ENCODE results near the gene TMEM107. TPM values are rescaled to one million over a fixed set of nuclear protein-coding genes. Genes with fewer than 3 reads are reported as not detected.

The TMEM107 gene
- total and polyA plus RNA-seq, 5 experiments from 2014 or later: 17.2 to 55.3 (median 36.4) TPM

- no peaks in the 10 kb centered on the region for H3K9me3 Mint-ChIP-seq
- ATAC-seq: peak; percentile 86 to 87
- POLR2A ChIA-PET: interaction anchor here (0.6 to 41.9 kb wide), 17 partner anchors 12 to 157 kb away, joined by 3 to 1171 read pairs (median 13); partner anchors contain the start of genes AURKB, BORCS6, CTC1 and HES7
- peaks cover 0 to 18% (median 7%) of the 10 kb centered on the region in 4 donors for H3K4me1 Mint-ChIP-seq
- DNase-seq: peak; percentile 87 to 99 (median 97)
- no peak overlapping the region for H3K27ac Mint-ChIP-seq
- H3K27me3 Mint-ChIP-seq: peaks cover 0 to 5% (median 0%) of the 10 kb centered on the region in 5 donors
- peaks cover 0 to 36% (median 15%) of the 10 kb centered on the region in 3 donors for H3K36me3 Mint-ChIP-seq
- no peak overlapping the region for H3K4me3 Mint-ChIP-seq
These were observed 37.4 kb downstream of the TMEM107 start for GRCh38 chr17:8138672-8139371.

DNA sequence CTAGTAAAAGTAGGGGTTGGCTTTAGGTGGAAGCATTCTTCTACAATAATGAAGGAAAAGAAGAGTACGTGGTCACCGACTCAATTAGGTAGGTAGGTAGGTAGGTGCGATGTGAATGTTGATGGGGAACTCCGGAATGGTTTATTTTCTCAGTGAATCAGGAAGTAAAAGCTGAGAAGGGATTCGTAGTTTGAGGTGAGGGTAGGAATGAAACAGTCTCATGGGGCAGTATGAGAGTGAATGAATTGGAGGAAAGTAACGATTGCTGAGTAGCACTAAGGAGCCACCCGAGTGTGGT lies 37.9 kb downstream of the TMEM107 start:
- peaks cover 0 to 31% (median 12%) of the 10 kb centered on the region in 3 donors for H3K36me3 Mint-ChIP-seq
- H3K4me1 Mint-ChIP-seq: peaks cover 0 to 13% (median 6%) of the 10 kb centered on the region in 4 donors
- DNase-seq (no peak), ATAC-seq (no peak)
- no peak overlapping the region for H3K27ac Mint-ChIP-seq
- H3K27me3 Mint-ChIP-seq: peaks cover 0 to 5% (median 0%) of the 10 kb centered on the region in 5 donors
- no peak overlapping the region for H3K4me3 Mint-ChIP-seq
- H3K9me3 Mint-ChIP-seq: no peaks in the 10 kb centered on the region
- POLR2A ChIA-PET: interaction anchor here (0.7 to 41.9 kb wide), 15 partner anchors 11 to 157 kb away, joined by 3 to 1171 read pairs (median 13); partner anchors contain the start of genes BORCS6, CTC1, HES7 and PER1

DNA sequence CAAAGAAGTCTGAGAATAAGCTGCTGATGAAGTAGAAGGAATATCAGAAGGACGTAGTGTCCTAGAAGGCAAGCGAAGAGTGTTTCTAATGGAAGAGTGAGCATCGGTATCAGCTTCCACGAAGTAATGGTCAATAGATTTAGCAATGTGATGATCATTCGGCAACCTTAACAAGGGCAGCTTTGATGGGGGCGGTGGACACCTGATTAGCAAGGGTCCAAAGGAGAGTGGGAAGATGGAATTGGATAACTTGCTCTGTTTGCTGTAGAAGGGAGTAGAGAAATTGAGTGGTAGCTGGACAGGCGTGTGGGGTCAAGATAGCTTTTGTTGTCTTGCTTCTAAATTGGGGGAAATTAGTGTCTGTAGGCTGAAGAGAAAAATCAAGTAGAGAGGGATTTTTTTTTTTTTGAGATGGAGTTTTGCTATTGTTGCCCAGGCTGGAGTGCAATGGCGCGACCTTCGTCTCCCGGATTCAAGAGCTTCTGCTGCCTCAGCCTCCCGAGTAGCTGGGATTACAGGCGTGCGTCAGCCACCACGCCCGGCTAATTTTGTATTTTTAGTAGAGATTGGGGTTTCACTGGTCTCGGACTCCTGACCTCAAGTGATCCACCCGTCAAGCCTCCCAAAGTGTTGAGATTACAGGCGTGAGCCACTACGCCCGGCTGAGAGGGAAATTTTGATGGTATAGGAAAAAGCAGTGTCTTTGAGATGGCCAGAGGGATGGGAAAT lies 38.4 kb downstream of the TMEM107 start:
- Mint-ChIP-seq H3K9me3 (no peaks in the 10 kb centered on the region), H3K4me1 (peaks cover 0 to 11% (median 6%) of the 10 kb centered on the region in 4 donors)

DNA sequence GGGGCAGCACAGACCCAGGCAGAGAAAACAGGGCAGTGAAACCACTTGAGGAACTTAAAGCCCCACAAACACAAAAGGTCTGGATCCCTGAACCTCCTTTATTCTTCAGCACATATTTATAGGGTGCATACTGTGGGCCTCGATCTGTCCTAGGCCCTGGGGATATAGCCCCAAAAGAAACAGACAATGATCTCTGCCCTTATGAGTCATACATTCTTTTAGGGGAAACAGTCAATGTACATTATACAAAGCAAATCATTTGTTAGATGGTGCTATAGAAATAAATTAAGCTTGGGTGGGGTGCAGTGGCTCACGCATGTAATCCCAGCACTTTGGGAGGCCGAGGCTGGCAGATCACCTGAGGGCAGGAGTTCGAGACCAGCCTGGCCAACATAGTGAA lies 42.2 kb downstream of the TMEM107 start:
- H3K9me3 Mint-ChIP-seq: no peaks in the 10 kb centered on the region
- H3K4me3 Mint-ChIP-seq: no peak overlapping the region
- H3K27ac Mint-ChIP-seq: no peak overlapping the region
- H3K36me3 Mint-ChIP-seq: no peaks in the 10 kb centered on the region
- peaks cover 0 to 5% (median 0%) of the 10 kb centered on the region in 5 donors for H3K27me3 Mint-ChIP-seq
- H3K4me1 Mint-ChIP-seq: no peaks in the 10 kb centered on the region
- ATAC-seq (no peak), DNase-seq (no peak)
- POLR2A ChIA-PET: interaction anchor here (0.9 kb wide), 1 partner anchor 11 kb away, joined by 5 read pairs; no protein-coding TSS in a partner anchor

More for the DNA sequence above, 38.4 kb downstream of the TMEM107 start:
- no peak for ATAC-seq
- H3K4me3 Mint-ChIP-seq: no peak overlapping the region
- H3K27me3 Mint-ChIP-seq: peaks cover 0 to 5% (median 0%) of the 10 kb centered on the region in 5 donors
- H3K27ac Mint-ChIP-seq: no peak overlapping the region
- peaks cover 0 to 27% (median 12%) of the 10 kb centered on the region in 3 donors for H3K36me3 Mint-ChIP-seq
- POLR2A ChIA-PET: interaction anchor here (0.5 to 41.9 kb wide), 17 partner anchors 8 to 158 kb away, joined by 3 to 1171 read pairs (median 13); partner anchors contain the start of genes BORCS6, CTC1, HES7 and PER1
- peak in 2 of 10 donors; percentile 8 to 29 for DNase-seq

DNA sequence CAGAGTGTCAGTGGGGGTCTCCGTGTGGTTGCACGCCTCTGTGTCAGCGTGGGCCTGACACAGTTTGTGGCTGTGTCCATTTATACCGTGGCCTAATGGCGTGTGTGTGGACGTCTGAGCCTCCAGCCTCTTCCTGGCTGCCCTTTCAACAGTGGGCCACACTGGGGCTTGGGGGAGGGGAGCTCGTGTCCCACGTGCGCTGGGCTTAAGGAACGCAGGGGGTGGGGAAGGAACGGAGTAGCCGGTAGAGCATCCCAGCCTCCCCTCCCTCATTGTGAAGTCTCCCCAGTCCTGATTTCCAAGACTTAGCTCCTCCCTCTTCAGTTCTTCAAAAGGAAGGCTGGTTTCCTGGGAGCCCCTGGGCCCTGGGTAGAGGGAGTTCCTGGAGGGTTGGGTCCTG lies 42.8 kb downstream of the TMEM107 start:
- H3K27ac Mint-ChIP-seq: no peak overlapping the region
- no peak overlapping the region for H3K4me3 Mint-ChIP-seq
- ATAC-seq: no peak
- POLR2A ChIA-PET: interaction anchor here (0.9 to 1.1 kb wide), 2 partner anchors 11 to 13 kb away, joined by 4 to 5 read pairs; no protein-coding TSS in a partner anchor
- H3K4me1 Mint-ChIP-seq: no peaks in the 10 kb centered on the region
- no peaks in the 10 kb centered on the region for H3K9me3 Mint-ChIP-seq
- peaks cover 0 to 5% (median 0%) of the 10 kb centered on the region in 5 donors for H3K27me3 Mint-ChIP-seq
- DNase-seq: no peak
- no peaks in the 10 kb centered on the region for H3K36me3 Mint-ChIP-seq

GRCh38 chr17:8131844-8132441 lies 44.2 kb downstream of the TMEM107 start:
- Mint-ChIP-seq H3K27ac (peak overlapping the region in 1 of 10 donors; percentile 74), H3K4me3 (no peak overlapping the region), H3K9me3 (no peaks in the 10 kb centered on the region), H3K36me3 (no peaks in the 10 kb centered on the region), H3K4me1 (peaks cover 4 to 5% (median 4%) of the 10 kb centered on the region in 4 donors), H3K27me3 (peaks cover 0 to 11% (median 0%) of the 10 kb centered on the region in 5 donors)
- POLR2A ChIA-PET: interaction anchor here (0.7 kb wide), 1 partner anchor 167 kb away, joined by 4 read pairs; no protein-coding TSS in a partner anchor
- ATAC-seq (no peak), DNase-seq (no peak)

DNA sequence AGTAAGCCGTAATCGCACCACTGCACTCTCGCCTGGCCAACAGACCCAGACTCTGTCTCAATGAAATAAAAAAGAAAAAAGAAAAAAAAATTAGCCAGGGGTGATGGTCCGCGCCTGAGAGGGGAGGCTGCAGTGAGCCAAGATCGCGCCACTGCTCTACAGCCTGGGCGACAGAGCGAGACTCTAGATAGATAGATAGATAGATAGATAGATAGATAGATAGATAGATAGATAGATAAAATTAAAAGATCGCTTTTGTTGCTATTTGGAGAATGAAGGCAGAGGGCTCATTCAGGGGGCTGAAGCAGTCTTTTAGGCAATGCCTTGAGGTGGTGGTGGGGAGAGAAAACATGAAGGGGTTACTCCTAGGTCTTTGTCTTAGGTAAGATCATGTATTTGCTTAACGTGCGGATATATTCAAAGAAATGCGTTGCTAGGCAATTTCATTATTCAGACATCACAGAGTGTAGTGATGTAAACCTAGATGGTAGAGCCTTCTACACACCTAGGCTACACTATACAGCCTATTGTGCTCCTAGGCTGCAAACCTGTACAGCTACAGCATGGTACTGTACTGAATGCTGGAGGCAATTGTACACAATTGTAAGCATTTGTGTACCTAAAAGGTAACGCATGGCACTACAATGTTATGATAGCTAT lies 47.9 kb downstream of the TMEM107 start:
- ATAC-seq (no peak), DNase-seq (no peak)
- Mint-ChIP-seq H3K4me3 (peak overlapping the region in 1 of 10 donors; percentile 9), H3K4me1 (peaks cover 30 to 42% (median 35%) of the 10 kb centered on the region in 4 donors), H3K27me3 (peaks cover 0 to 30% (median 14%) of the 10 kb centered on the region in 5 donors), H3K27ac (peak overlapping the region in 1 of 10 donors; percentile 55), H3K9me3 (peaks cover 0 to 6% (median 0%) of the 10 kb centered on the region in 9 donors), H3K36me3 (peaks cover 0 to 4% (median 0%) of the 10 kb centered on the region in 3 donors)
- POLR2A ChIA-PET: interaction anchor here (2.3 to 3.1 kb wide), 2 partner anchors 10 to 94 kb away, joined by 12 to 15 read pairs; no protein-coding TSS in a partner anchor

GRCh38 chr17:8126491-8127066 lies 49.6 kb downstream of the TMEM107 start:
- Mint-ChIP-seq H3K9me3 (peaks cover 0 to 6% (median 0%) of the 10 kb centered on the region in 9 donors), H3K36me3 (peaks cover 0 to 4% (median 0%) of the 10 kb centered on the region in 3 donors), H3K4me1 (peaks cover 35 to 53% (median 46%) of the 10 kb centered on the region in 4 donors), H3K4me3 (peak overlapping the region; percentile 91 to 97 (median 94)), H3K27me3 (peaks cover 0 to 35% (median 21%) of the 10 kb centered on the region in 5 donors), H3K27ac (peak overlapping the region; percentile 69 to 100 (median 80))
- ATAC-seq (peak; percentile 37 to 39), DNase-seq (peak in 7 of 10 donors; percentile 31 to 61 (median 45))
- POLR2A ChIA-PET: interaction anchor here (0.7 to 3.1 kb wide), 11 partner anchors 12 to 439 kb away, joined by 3 to 15 read pairs (median 4); partner anchors contain the start of gene TP53

GRCh38 chr17:8125947-8126490 lies 50.2 kb downstream of the TMEM107 start:
- Mint-ChIP-seq H3K36me3 (peaks cover 0 to 4% (median 0%) of the 10 kb centered on the region in 3 donors), H3K4me1 (peaks cover 37 to 56% (median 48%) of the 10 kb centered on the region in 4 donors), H3K9me3 (peaks cover 0 to 6% (median 0%) of the 10 kb centered on the region in 9 donors), H3K4me3 (peak overlapping the region; percentile 87 to 97 (median 94)), H3K27me3 (peaks cover 0 to 35% (median 22%) of the 10 kb centered on the region in 5 donors), H3K27ac (peak overlapping the region; percentile 72 to 100 (median 84))
- POLR2A ChIA-PET: interaction anchor here (1.1 to 3.1 kb wide), 7 partner anchors 12 to 257 kb away, joined by 3 to 15 read pairs (median 4); no protein-coding TSS in a partner anchor
- DNase-seq: peak in 1 of 10 donors; percentile 63
- ATAC-seq: peak; percentile 2 to 5

DNA sequence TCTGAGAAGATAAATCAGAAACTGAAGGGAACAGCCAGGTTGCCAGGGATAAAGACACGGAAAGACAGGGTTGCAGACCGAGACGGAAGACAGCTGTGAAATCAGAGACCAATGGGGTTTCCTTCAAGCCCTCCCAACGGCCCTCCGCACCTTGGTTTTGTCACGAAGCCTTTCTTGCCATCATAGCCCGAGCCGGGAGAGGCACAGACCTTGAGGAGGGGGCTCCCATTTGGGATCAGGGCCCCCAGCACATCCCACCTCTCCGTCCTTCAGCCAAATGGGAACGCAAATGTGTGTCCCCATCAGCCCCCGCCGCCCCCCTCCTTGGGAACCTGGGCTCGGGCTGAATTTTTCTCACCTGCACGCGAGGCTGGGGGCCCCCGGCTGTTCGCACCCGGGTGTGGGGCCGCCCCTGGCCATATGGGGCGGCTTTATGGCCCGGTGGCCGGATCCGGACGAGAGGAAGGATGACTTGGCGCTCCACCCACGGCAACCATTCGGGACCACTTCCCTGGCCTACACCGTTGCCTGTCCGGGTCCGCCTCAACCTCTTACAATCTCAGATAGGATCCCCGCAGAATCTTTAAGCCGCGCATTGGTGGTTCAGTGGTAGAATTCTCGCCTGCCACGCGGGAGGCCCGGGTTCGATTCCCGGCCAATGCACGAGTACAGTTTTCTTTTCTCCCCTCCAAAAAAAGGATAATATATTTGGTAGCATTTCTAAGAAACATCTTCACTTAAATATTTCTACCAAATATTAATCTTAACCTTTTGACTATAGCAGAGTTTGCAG lies 50.8 kb downstream of the TMEM107 start:
- Mint-ChIP-seq H3K4me3 (peak overlapping the region; percentile 87 to 97 (median 94)), H3K9me3 (peaks cover 0 to 9% (median 0%) of the 10 kb centered on the region in 9 donors), H3K27me3 (peaks cover 0 to 40% (median 26%) of the 10 kb centered on the region in 5 donors), H3K4me1 (peaks cover 41 to 63% (median 54%) of the 10 kb centered on the region in 4 donors), H3K27ac (peak overlapping the region in 9 of 10 donors; percentile 72 to 100 (median 87)), H3K36me3 (peaks cover 0 to 4% (median 0%) of the 10 kb centered on the region in 3 donors)
- ATAC-seq: peak; percentile 39 to 50
- peak; percentile 76 to 99 (median 90) for DNase-seq
- POLR2A ChIA-PET: interaction anchor here (0.5 to 4.0 kb wide), 11 partner anchors 13 to 257 kb away, joined by 3 to 27 read pairs (median 5); partner anchors contain the start of gene SLC25A35

Data from naive thymus-derived CD8-positive, alpha-beta T cell (primary cell).